NCI-H526 (cell line): ENCODE data around the gene FNIP2.

Experiments used
- DNase-seq, 2 experiments: peaks; one replicate each; lab custom pipeline; 2025; lab: John Stamatoyannopoulos, UW

The FNIP2 gene

GRCh38 chr4:158836828-158837449 lies 68.1 kb downstream of the FNIP2 start:
- DNase-seq, result no peak

GRCh38 chr4:158837527-158838141 lies 68.8 kb downstream of the FNIP2 start:
- no peak for DNase-seq

GRCh38 chr4:158840131-158840530 lies 71.3 kb downstream of the FNIP2 start:
- DNase-seq, result no peak

- DNase-seq, result no peak
Measured at GRCh38 chr4:158841540-158841939, 72.7 kb downstream of the FNIP2 start.

- DNase-seq, result peak in 1 of 2 experiments; percentile 12
Measured at GRCh38 chr4:158845311-158846041, 76.7 kb downstream of the FNIP2 start.

GRCh38 chr4:158847535-158847934 lies 78.7 kb downstream of the FNIP2 start:
- DNase-seq, result no peak

GRCh38 chr4:158849681-158850080 lies 80.9 kb downstream of the FNIP2 start:
- no peak for DNase-seq

GRCh38 chr4:158850371-158850770 lies 81.5 kb downstream of the FNIP2 start:
- DNase-seq, result no peak

GRCh38 chr4:158850800-158851644 lies 82.2 kb downstream of the FNIP2 start:
- peak in 1 of 2 experiments; percentile 44 for DNase-seq

GRCh38 chr4:158854236-158854635 lies 85.4 kb downstream of the FNIP2 start:
- no peak for DNase-seq

- peak in 1 of 2 experiments; percentile 49 for DNase-seq
Measured at GRCh38 chr4:158856852-158857251, 88.0 kb downstream of the FNIP2 start.

GRCh38 chr4:158857951-158858350 lies 89.1 kb downstream of the FNIP2 start:
- no peak for DNase-seq

- DNase-seq, result no peak
Measured at GRCh38 chr4:158858410-158859199, 89.8 kb downstream of the FNIP2 start.

- no peak for DNase-seq
Measured at GRCh38 chr4:158859661-158860060, 90.8 kb downstream of the FNIP2 start.

- no peak for DNase-seq
Measured at GRCh38 chr4:158860856-158861255, 92.0 kb downstream of the FNIP2 start.

- peak; percentile 77 to 78 for DNase-seq
Measured at GRCh38 chr4:158861281-158861680, 92.5 kb downstream of the FNIP2 start.

GRCh38 chr4:158861766-158862165 lies 92.9 kb downstream of the FNIP2 start:
- peak in 1 of 2 experiments; percentile 52 for DNase-seq

- DNase-seq, result no peak
Measured at GRCh38 chr4:158863296-158863695, 94.5 kb downstream of the FNIP2 start.

GRCh38 chr4:158865520-158866177 lies 96.8 kb downstream of the FNIP2 start:
- no peak for DNase-seq

GRCh38 chr4:158869001-158869400 lies 100.2 kb downstream of the FNIP2 start:
- DNase-seq, result no peak

GRCh38 chr4:158869761-158870160 lies 100.9 kb downstream of the FNIP2 start:
- DNase-seq, result no peak
